K562 (cell line): Measurements from ENCODE around the gene DDAH2. TPM values are rescaled to one million over a fixed set of nuclear protein-coding genes. Genes with fewer than 3 reads are reported as not detected.

Source experiments
- ATAC-seq: fragments of 200-7000 bp; cut with Tn5 transposase; 3 replicates; pipeline ENCODE4 v1.9.1; 2020; ENCODE audit warnings: moderate library complexity
- BruUV-seq: library from RNA; stranded (reverse); fragments of 400-500 nt; replicated peaks from 2 replicates; lab custom pipeline; 2021; lab: Mats Ljungman, UMichigan
- CTCF ChIA-PET: fragments of 300-600 bp; formaldehyde crosslinking; extraction: SDS; loops from one replicate; lab custom pipeline; 2021; ENCODE audit warnings: low intra/inter-chr PET ratio; lab: Yijun Ruan, JAX
- POLR2A ChIA-PET: fragments of 300-600, 350-650 bp; sonication (Branson Sonifier 250); formaldehyde crosslinking; extraction: SDS; loops from one replicate; lab custom pipeline; 2021; ENCODE audit warnings: antibody characterized with exemption, inconsistent platforms; lab: Yijun Ruan, JAX
- DNase-seq, 4 experiments: peaks; one replicate each; pipeline versions ENCODE4 v3.0.0 to v3.0.0-alpha.2; 2011 to 2018; ENCODE audit warnings: low spot score in 3 of 4, mixed read lengths in 3 of 4; ENCODE audit errors: extremely low read depth in 1 of 4
- FAIRE-seq: peaks from 2 replicates; lab custom pipeline; 2011; peaks lifted over from hg19 to GRCh38; lab: Jason Lieb, UNC
- H2AFZ ChIP-seq: 2 replicates; pipeline ENCODE4 v1.6.0; 2011; ENCODE audit warnings: low read depth, low read length, control low read depth, inconsistent platforms
- H3K27ac ChIP-seq: fragments of 200-600 bp; 3 replicates; pipeline ENCODE4 v1.8.0; 2011; ENCODE audit warnings: low read depth, mild to moderate bottlenecking, control low read depth, inconsistent platforms, low read length, moderate library complexity, mixed read lengths; ENCODE audit errors: extremely low read depth
- H3K27me3 ChIP-seq, 2 experiments: fragments of 300-600 bp in 1 of 2; 2 replicates in 1 of 2; 3 replicates in 1 of 2; pipeline versions ENCODE4 v1.6.0 to v1.8.0; 2011; ENCODE audit warnings: inconsistent platforms in 2 of 2, low read length in 2 of 2, mild to moderate bottlenecking in 1 of 2, mixed read lengths in 1 of 2, moderate library complexity in 1 of 2; ENCODE audit not compliant: control insufficient read depth in 2 of 2, insufficient read depth in 2 of 2
- H3K36me3 ChIP-seq: fragments of 300-600 bp; 3 replicates; pipeline ENCODE4 v1.8.0; 2011; ENCODE audit warnings: mild to moderate bottlenecking, low read length, inconsistent platforms; ENCODE audit not compliant: control insufficient read depth, insufficient read depth
- H3K4me1 ChIP-seq, 2 experiments: fragments of 200-600 bp in 1 of 2; replicated peaks in 1 of 2; 2 replicates in 1 of 2; 3 replicates in 1 of 2; pipeline versions ENCODE4 v1.5.1 to v1.8.0; 2011; ENCODE audit warnings: inconsistent platforms in 2 of 2, low read length in 2 of 2, mild to moderate bottlenecking in 1 of 2, mixed read lengths in 1 of 2, moderate library complexity in 1 of 2; ENCODE audit not compliant: control insufficient read depth in 2 of 2, insufficient read depth in 2 of 2
- H3K4me2 ChIP-seq: 2 replicates; pipeline ENCODE4 v1.6.1; 2011; ENCODE audit warnings: low read length, control low read depth, inconsistent platforms, mixed read lengths; ENCODE audit not compliant: insufficient read depth
- H3K4me3 ChIP-seq: fragments of 200-600 bp; sonication (generic), shearing (Covaris generic); 2 replicates; pipeline ENCODE4 v1.5.1; 2016; ENCODE audit warnings: control low read depth, inconsistent platforms
- H3K79me2 ChIP-seq: fragments of 200-600 bp; 3 replicates; pipeline ENCODE4 v1.8.0; 2011; ENCODE audit warnings: low read length, inconsistent platforms; ENCODE audit not compliant: control insufficient read depth, insufficient read depth
- H3K9ac ChIP-seq, 2 experiments: 2 replicates each; pipeline versions ENCODE4 v1.6.0 to v1.6.1; 2011; ENCODE audit warnings: low read depth in 2 of 2, low read length in 2 of 2, control low read depth in 1 of 2, inconsistent platforms in 1 of 2, mild to moderate bottlenecking in 1 of 2, mixed read lengths in 1 of 2; ENCODE audit not compliant: insufficient read depth in 1 of 2
- H3K9me1 ChIP-seq: one replicate; pipeline ENCODE4 v1.6.0; 2011; ENCODE audit warnings: inconsistent platforms, mild to moderate bottlenecking, low read length, moderate library complexity; ENCODE audit not compliant: control insufficient read depth, insufficient read depth
- H3K9me3 ChIP-seq: replicated peaks from 2 replicates; pipeline ENCODE4 v1.5.1; 2011; ENCODE audit warnings: low read depth, low read length, inconsistent platforms; ENCODE audit not compliant: control insufficient read depth, insufficient read depth
- H4K20me1 ChIP-seq: replicated peaks from 2 replicates; pipeline ENCODE4 v1.6.1; 2011; ENCODE audit warnings: low read length, inconsistent platforms, mixed read lengths; ENCODE audit not compliant: control insufficient read depth, insufficient read depth
- ELF2 ChIP-seq: fragments of 250-450 bp; sonication (Bioruptor Pico); IDR thresholded peaks from 2 replicates; pipeline ENCODE4 v1.5.0; 2021; ENCODE audit warnings: mild to moderate bottlenecking
- FOXA3 ChIP-seq, 2 experiments: fragments of 450-650 bp in 1 of 2; sonication (generic) in 1 of 2; formaldehyde crosslinking; IDR thresholded peaks in 1 of 2; conservative IDR thresholded peaks in 1 of 2; 2 replicates each; pipeline versions ENCODE4 v1.4.0 to v1.8.0; 2020 to 2022; ENCODE audit warnings: mild to moderate bottlenecking in 2 of 2, missing genetic modification reagents in 1 of 2
- GTF2B ChIP-seq: IDR thresholded peaks from 2 replicates; pipeline ENCODE4 v1.6.1; 2011; ENCODE audit not compliant: insufficient read length; ENCODE audit errors: extremely low read depth
- PHF20 ChIP-seq: fragments of 450-650 bp; IDR thresholded peaks from 2 replicates; pipeline ENCODE4 v1.6.1; 2018; ENCODE audit not compliant: partially characterized antibody
- SPI1 ChIP-seq: IDR thresholded peaks from 2 replicates; pipeline ENCODE4 v1.6.1; 2011; ENCODE audit warnings: low read depth, low read length, control low read depth, borderline replicate concordance
- USF1 ChIP-seq: sonication (generic); formaldehyde crosslinking; IDR thresholded peaks from 2 replicates; pipeline ENCODE4 v1.9.0; 2022; ENCODE audit warnings: mild to moderate bottlenecking, missing genetic modification reagents
- ZNF695 ChIP-seq: fragments of 450-650 bp; formaldehyde crosslinking; IDR thresholded peaks from 2 replicates; pipeline ENCODE4 v1.4.0; 2020; ENCODE audit warnings: mild to moderate bottlenecking, moderate library complexity
- WGBS: fragments of 100-300 bp; shearing (Covaris generic); methylation state at CpG from one replicate; pipeline ENCODE4 v1.1.6; 2016; ENCODE audit warnings: low coverage, mixed read lengths; ENCODE audit not compliant: insufficient coverage; ENCODE audit errors: missing lambda C conversion rate; 5-methylcytosine and 5-hydroxymethylcytosine counted together
- in situ Hi-C: fragments of 300-500 bp; cut with MboI; formaldehyde crosslinking; loops from 4 replicates; pipeline ENCODE4 v1.15.0; 2018; ENCODE audit warnings: inconsistent platforms, mixed read lengths
- intact Hi-C: fragments of 100-400 bp; cut with micrococcal nuclease; formaldehyde crosslinking; loops from 2 replicates; pipeline ENCODE4 v1.14.2; 2022
- polyA plus RNA-seq, 8 experiments: library from polyadenylated mRNA; depleted of rRNA in 4 of 8; stranded (reverse) in 5 of 8; unstranded in 3 of 8; fragments of >200 nt; fragmentation: Nextera tagmentation in 2 of 8; fragmentation: Illumina TruSeq in 1 of 8; extraction: Ambion mirVana in 2 of 8; extraction: Trizol in 1 of 8; gene quantifications; 2 replicates each; pipeline versions ENCODE4 v1.2.1 to v1.2.3, GENCODE V29; 2011 to 2014; ENCODE audit warnings: inconsistent platforms in 1 of 8, missing spikeins in 1 of 8
- total RNA-seq, 7 experiments: library from RNA; depleted of rRNA in 6 of 7; stranded (reverse); fragments of >200 nt in 6 of 7; fragmentation: Illumina TruSeq in 2 of 7; extraction: Trizol in 2 of 7; gene quantifications; 2 replicates each; pipeline versions ENCODE4 v1.2.1 to v1.2.3, GENCODE V29; 2011 to 2021; ENCODE audit warnings: low replicate concordance in 1 of 7

DDAH2 gene
- total and polyA plus RNA-seq, 9 of the 15 experiments (the other 6 are each of a cell fraction or from before 2014, with no cell fraction given): 1.8 to 45.4 (median 21.4) TPM

GRCh38 chr6:31767096-31767645 lies 38.1 kb upstream of the DDAH2 start:
- no TSS peak for BruUV-seq
- intact Hi-C loops: no loop called here

More at GRCh38 chr6:31767096-31767645, 38.1 kb upstream of the DDAH2 start:
- Histone ChIP-seq H2AFZ (no peak overlapping the region), H3K36me3 (peaks cover 20% of the 10 kb centered on the region; the same call in 2 of the 3 replicates), H3K27me3 (no peaks in the 10 kb centered on the region), H4K20me1 (no peaks in the 10 kb centered on the region), H3K9ac (peak overlapping the region in 1 of 2 experiments; percentile 79; a peak in 2 of 4 replicates), H3K4me1 (peaks cover 18 to 57% of the 10 kb centered on the region in 2 experiments; a peak in 4 of 5 replicates), H3K27ac (no peak overlapping the region), H3K4me3 (no peak overlapping the region), H3K4me2 (no peak overlapping the region), H3K9me3 (no peaks in the 10 kb centered on the region), H3K9me1 (peaks cover 4% of the 10 kb centered on the region), H3K79me2 (no peaks in the 10 kb centered on the region)
- FAIRE-seq: no peak
- in situ Hi-C loops: loop anchor here (5.0 kb wide), 1 partner anchor 80 kb away; no protein-coding TSS in a partner anchor
- TF ChIP-seq USF1 (CRISPR knock-in tag) (peak; percentile 40; the same call in 1 of the 2 replicates), ZNF695 (0 out of 2 replicates have a peak, but pooled peaks have one; percentile 7), FOXA3 (CRISPR knock-in tag; conservative IDR thresholded peaks at IDR 0.05 in 1 of 2, IDR thresholded peaks at IDR 0.05 in 1 of 2) (0 out of 4 replicates have a peak, but pooled peaks of 1 of the 2 experiments have one; percentile 21), SPI1 (peak; percentile 41; the same call in 1 of the 2 replicates), PHF20 (no peak), ELF2 (CRISPR knock-in tag) (no peak), GTF2B (no peak)
- ChIA-PET POLR2A (interaction anchor here (0.7 to 5.9 kb wide), 10 partner anchors 8 to 36 kb away, joined by 3 to 75 read pairs (median 5); partner anchors contain the start of genes CLIC1, MSH5 and VARS1), CTCF (interaction anchor here (0.5 kb wide), 1 partner anchor 87 kb away, joined by 3 read pairs; no protein-coding TSS in a partner anchor)
- ATAC-seq: no peak
- no peak for DNase-seq
- WGBS: 64% methylated on average over 6 of the region's 6 CpGs
